Activated CD4-positive, CD25-positive, alpha-beta regulatory T cell (primary cell): ENCODE measurements around the gene CD48.

Source experiments
- DNase-seq, 4 experiments: peaks; one replicate each; lab custom pipeline; 2025; lab: John Stamatoyannopoulos, UW

CD48 gene

DNA sequence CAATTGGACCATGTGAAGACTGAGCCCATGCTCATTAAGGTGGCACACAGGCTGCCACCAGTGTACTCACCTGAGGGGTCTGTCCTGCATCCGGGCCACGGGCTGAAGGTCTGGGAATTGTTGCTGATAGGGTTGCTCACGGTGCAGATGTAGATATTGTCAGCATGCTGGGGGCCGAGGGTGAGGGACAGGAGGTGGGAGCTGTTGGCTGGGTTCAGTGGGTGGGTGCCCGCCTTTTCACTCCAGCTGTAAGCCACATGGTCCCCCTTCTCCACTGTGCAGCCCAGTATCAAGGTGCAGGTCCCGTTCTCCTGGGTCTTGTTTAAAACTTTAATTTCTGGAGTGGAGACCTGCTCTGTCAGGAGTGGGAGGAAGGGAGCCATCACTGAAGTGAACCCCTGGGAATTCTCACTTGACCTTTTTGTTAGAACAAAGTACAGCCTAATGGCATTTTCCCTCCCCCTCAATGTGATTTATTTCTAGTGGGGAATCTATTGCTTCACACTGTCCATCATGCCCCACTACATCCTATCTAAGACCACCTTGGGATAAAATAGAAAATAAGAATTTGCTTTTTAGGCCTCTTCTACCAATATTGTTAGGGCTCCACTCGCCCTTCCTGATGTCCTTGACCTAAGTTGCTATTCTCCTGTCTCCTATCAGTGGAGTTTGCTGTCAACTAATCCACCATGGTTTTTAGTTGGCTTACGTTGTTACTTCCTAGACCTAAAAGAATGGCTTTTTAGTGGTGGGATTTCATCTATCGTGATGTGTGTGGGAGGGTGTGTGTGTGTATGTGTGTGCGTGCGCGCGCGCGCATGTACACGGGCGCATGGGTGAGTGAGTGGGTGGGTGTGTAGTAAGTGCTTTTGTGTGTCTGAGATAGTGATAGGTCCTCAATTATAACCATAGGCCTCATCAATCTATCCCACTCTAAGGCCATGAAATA lies 76.8 kb downstream of the CD48 start:
- DNase-seq = no peak

DNA sequence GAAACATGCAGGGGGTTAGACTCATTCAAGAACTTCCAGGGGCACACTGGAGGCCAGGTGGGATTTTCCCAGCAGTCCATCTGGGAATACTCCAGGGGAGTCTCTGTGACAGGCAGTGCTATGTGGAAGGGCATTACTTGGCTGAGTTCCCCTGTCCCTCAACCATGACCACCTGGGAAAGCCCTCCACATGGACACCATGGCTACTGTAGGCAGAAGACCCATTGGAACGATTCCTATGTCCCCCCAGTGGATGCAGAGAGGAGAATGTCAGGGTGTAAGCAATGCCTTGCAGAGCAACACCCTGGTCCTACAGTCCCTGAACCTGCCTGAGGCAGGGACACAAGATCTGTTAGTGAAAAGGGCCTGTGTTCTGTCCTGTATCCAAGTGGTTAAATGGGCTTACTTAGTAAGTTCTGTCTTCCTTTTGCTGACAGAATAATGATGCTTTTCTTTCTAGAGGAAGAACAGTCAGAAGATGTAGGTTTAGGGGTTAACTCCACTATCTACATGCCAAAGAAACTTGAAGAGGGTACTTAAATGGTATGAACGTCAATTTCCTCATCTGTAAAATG lies 78.2 kb downstream of the CD48 start:
- no peak for DNase-seq

DNA sequence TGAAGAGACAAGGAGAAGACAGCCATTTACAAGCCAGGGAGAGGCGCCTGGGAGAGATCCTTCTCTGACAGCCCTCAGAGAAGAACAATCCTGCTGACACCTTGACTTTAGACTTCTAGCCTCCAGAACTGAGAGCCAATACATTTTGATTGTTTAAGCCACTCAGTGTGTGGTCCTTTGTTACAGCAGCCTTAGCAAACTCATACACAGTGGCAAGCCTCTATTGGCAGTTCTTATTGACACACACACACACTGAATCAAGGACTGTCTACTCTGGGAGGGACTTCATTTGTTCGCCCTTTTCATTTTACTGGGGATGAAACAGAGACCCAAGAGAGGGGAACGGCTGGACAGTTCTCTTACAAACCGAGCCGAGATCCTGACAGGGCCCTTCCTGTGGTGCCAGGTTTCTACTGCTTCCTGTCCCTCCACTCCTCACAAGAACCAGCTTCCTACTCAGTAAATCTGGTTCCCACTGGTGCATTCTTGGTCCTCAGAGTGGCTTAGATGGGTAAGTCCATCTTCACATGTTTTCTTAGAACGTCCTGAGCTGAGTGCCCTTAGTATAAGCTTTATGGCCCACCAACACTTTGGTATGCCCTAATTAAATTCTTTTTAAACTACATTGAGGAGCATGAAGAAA lies 79.5 kb downstream of the CD48 start:
- no peak for DNase-seq

DNA sequence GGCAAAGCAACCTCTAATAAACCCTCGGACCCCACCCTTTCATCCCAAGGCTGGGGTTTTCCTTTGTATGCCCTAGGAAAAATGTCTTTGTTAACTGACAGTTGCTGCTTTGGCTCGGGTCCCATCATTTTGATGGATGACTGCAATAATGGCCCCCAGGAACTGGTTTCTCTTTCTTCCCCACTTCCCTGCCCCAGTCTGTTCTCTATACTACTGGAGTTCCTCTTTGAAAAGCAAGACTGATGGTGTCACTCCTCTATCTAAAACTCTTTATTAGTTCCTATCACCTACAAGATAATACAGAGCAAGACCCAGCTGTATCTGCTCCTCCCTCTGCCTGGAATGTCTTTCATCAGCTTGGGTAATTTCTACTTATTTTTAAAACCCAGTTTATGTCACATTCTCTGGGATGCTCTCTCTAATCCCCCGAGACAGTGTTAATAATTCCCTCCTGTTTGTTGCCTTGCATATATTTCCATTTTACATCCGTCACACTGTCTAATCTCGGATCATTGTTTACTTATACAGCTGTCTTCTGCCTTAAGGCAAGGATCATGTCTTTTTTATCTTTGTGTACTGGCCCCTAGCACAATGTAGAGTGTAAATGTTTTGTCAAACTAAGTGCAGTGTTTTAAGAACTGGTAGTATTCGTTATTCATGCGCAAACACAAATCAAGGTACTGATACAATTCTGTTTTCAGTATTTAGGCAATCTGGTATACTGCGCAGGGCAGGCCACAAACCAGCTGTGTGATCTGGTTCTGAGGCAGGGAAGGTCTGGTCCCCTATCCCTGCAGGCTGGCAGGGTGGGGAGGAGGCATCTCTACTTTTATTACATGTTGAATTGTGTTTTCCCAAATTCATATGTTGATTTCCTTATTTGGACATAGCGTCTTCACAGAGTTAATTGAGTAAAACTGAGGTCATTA lies 80.8 kb downstream of the CD48 start:
- DNase-seq = no peak

DNA sequence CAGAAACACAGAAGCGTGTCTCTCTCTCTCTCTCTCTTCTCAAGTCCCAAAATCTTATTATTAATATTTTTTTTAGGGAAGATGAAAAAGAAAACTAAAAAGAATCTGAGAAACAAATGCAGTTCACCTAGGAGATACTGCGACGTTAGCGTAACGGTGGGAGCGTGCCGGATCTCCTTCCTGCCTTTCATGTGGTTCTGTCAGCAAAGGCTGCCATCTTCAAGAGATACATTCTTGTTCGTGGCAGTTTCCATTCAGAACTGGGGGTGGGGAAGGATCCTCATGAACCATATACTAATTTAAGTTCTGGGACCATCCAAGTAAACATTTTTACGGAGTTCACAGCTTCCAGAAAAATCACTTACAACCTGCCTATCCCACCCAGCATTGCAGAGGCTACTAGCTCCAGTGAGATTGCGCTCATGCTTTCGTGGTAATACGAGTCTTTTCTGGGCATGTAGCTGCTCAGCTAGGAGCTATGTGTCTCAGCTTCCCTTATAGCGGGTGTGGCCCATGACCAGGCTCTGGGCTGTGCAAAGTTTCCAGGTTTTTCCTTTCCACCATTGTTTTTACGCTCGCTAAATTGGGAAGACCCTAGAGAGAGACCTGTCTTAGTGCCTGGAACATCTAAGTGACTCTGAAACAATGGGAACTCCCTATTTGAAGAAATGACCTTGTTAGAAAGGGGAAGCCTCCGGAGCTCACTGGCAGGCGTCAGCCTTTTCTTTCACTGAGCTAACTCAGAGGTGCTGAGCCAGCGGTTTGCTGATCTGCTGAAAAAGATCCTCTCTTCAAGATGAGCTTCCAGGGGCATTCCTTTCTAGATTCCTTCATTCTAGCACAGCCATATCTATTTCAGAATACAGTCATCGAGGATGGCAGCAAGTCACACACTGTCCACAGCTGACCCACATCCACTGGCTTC lies 82.1 kb downstream of the CD48 start:
- peak in 2 of 4 experiments; percentile 52 to 58 for DNase-seq

DNA sequence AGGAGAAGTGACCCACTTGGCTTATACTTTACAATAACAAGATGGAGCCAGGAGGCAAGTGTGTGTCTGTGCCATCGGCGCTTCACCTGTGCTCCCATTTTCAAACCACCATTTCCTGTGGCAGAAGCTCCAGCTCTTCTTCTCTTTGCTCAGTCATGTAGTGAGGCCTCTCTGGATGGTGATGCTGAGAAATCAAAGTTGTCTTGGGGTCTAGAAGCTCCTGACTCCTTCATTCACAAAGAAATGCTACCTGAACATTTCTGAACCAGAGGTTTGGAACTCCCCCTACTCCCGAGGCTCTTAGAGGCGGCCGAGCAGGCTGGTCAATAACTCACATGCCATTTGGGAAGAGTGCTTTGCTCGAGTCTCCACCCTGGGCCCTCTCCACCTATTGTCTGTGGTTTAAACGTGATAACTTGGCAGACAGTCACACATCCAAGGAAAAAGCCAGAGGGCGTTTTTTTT lies 82.8 kb downstream of the CD48 start:
- no peak for DNase-seq
